Skeletal muscle satellite cell (primary cell): ENCODE measurements around the gene PHACTR3.

Experiments
- H3K27me3 ChIP-seq: 2 replicates; pipeline ENCODE4 v1.7.0; 2013; ENCODE audit warnings: low read length; ENCODE audit not compliant: control insufficient read depth, insufficient read depth
- H3K36me3 ChIP-seq: 2 replicates; pipeline ENCODE4 v1.7.0; 2013; ENCODE audit warnings: mild to moderate bottlenecking, control low read depth, low read length; ENCODE audit not compliant: insufficient read depth
- H3K4me1 ChIP-seq: 2 replicates; pipeline ENCODE4 v1.7.0; 2013; ENCODE audit warnings: low read length; ENCODE audit not compliant: control insufficient read depth, insufficient read depth
- H3K4me2 ChIP-seq: 2 replicates; pipeline ENCODE4 v1.7.0; 2013; ENCODE audit warnings: mild to moderate bottlenecking, low read length
- H3K4me3 ChIP-seq: 2 replicates; pipeline ENCODE4 v1.7.0; 2013; ENCODE audit warnings: low read length
- H3K9ac ChIP-seq: 2 replicates; pipeline ENCODE4 v1.7.0; 2013; ENCODE audit warnings: mild to moderate bottlenecking, low read depth, low read length, moderate library complexity
- H3K9me3 ChIP-seq: replicated peaks from 2 replicates; pipeline ENCODE4 v1.7.0; 2013; ENCODE audit warnings: mild to moderate bottlenecking, control low read depth, low read length

Gene PHACTR3

GRCh38 chr20:59671661-59672471, 67.5 kb downstream of the PHACTR3 start:
- no peaks in the 10 kb centered on the region for H3K36me3 ChIP-seq
- H3K4me3 ChIP-seq, result no peak overlapping the region
- H3K4me1 ChIP-seq, result no peaks in the 10 kb centered on the region
- H3K4me2 ChIP-seq, result no peak overlapping the region
- H3K27me3 ChIP-seq, result no peaks in the 10 kb centered on the region
- H3K9me3 ChIP-seq, result peaks cover 4% of the 10 kb centered on the region
- no peak overlapping the region for H3K9ac ChIP-seq

- Histone ChIP-seq H3K4me2 (no peak overlapping the region), H3K4me1 (no peaks in the 10 kb centered on the region), H3K36me3 (no peaks in the 10 kb centered on the region), H3K4me3 (no peak overlapping the region), H3K27me3 (no peaks in the 10 kb centered on the region), H3K9ac (no peak overlapping the region), H3K9me3 (peaks cover 4% of the 10 kb centered on the region)
These were observed 68.2 kb downstream of the PHACTR3 start for GRCh38 chr20:59672576-59672975.

GRCh38 chr20:59673288-59673997, 69.1 kb downstream of the PHACTR3 start:
- H3K4me1 ChIP-seq, result no peaks in the 10 kb centered on the region
- H3K4me3 ChIP-seq, result no peak overlapping the region
- peaks cover 4% of the 10 kb centered on the region for H3K9me3 ChIP-seq
- no peaks in the 10 kb centered on the region for H3K36me3 ChIP-seq
- no peaks in the 10 kb centered on the region for H3K27me3 ChIP-seq
- H3K4me2 ChIP-seq, result no peak overlapping the region
- H3K9ac ChIP-seq, result no peak overlapping the region

- H3K4me2 ChIP-seq, result no peak overlapping the region
- H3K9me3 ChIP-seq, result peaks cover 4% of the 10 kb centered on the region
- no peak overlapping the region for H3K4me3 ChIP-seq
- H3K9ac ChIP-seq, result no peak overlapping the region
- no peaks in the 10 kb centered on the region for H3K27me3 ChIP-seq
- no peaks in the 10 kb centered on the region for H3K36me3 ChIP-seq
- H3K4me1 ChIP-seq, result no peaks in the 10 kb centered on the region
These were observed 69.7 kb downstream of the PHACTR3 start for GRCh38 chr20:59673998-59674445.

- Histone ChIP-seq H3K9ac (no peak overlapping the region), H3K4me2 (no peak overlapping the region), H3K4me1 (no peaks in the 10 kb centered on the region), H3K36me3 (no peaks in the 10 kb centered on the region), H3K27me3 (no peaks in the 10 kb centered on the region), H3K4me3 (no peak overlapping the region), H3K9me3 (peaks cover 4% of the 10 kb centered on the region)
These were observed 71.9 kb downstream of the PHACTR3 start for GRCh38 chr20:59676126-59676850.

GRCh38 chr20:59676851-59677182, 72.5 kb downstream of the PHACTR3 start:
- H3K36me3 ChIP-seq, result no peaks in the 10 kb centered on the region
- H3K4me2 ChIP-seq, result no peak overlapping the region
- no peaks in the 10 kb centered on the region for H3K27me3 ChIP-seq
- no peak overlapping the region for H3K4me3 ChIP-seq
- H3K9me3 ChIP-seq, result peaks cover 3% of the 10 kb centered on the region
- H3K4me1 ChIP-seq, result no peaks in the 10 kb centered on the region
- H3K9ac ChIP-seq, result no peak overlapping the region

GRCh38 chr20:59677586-59677985, 73.2 kb downstream of the PHACTR3 start:
- Histone ChIP-seq H3K27me3 (no peaks in the 10 kb centered on the region), H3K4me1 (no peaks in the 10 kb centered on the region), H3K4me2 (no peak overlapping the region), H3K4me3 (no peak overlapping the region), H3K9me3 (no peaks in the 10 kb centered on the region), H3K9ac (no peak overlapping the region), H3K36me3 (no peaks in the 10 kb centered on the region)

GRCh38 chr20:59678288-59678687, 73.9 kb downstream of the PHACTR3 start:
- Histone ChIP-seq H3K36me3 (no peaks in the 10 kb centered on the region), H3K4me2 (no peak overlapping the region), H3K4me1 (no peaks in the 10 kb centered on the region), H3K27me3 (no peaks in the 10 kb centered on the region), H3K4me3 (no peak overlapping the region), H3K9me3 (no peaks in the 10 kb centered on the region), H3K9ac (no peak overlapping the region)

- Histone ChIP-seq H3K4me3 (no peak overlapping the region), H3K27me3 (no peaks in the 10 kb centered on the region), H3K9ac (no peak overlapping the region), H3K9me3 (no peaks in the 10 kb centered on the region), H3K36me3 (no peaks in the 10 kb centered on the region), H3K4me1 (no peaks in the 10 kb centered on the region), H3K4me2 (no peak overlapping the region)
These were observed 74.6 kb downstream of the PHACTR3 start for GRCh38 chr20:59678951-59679350.

GRCh38 chr20:59680148-59680650, 75.9 kb downstream of the PHACTR3 start:
- Histone ChIP-seq H3K9me3 (no peaks in the 10 kb centered on the region), H3K4me2 (no peak overlapping the region), H3K4me1 (no peaks in the 10 kb centered on the region), H3K36me3 (no peaks in the 10 kb centered on the region), H3K4me3 (no peak overlapping the region), H3K27me3 (no peaks in the 10 kb centered on the region), H3K9ac (no peak overlapping the region)

- Histone ChIP-seq H3K9ac (no peak overlapping the region), H3K9me3 (no peaks in the 10 kb centered on the region), H3K27me3 (no peaks in the 10 kb centered on the region), H3K36me3 (no peaks in the 10 kb centered on the region), H3K4me3 (no peak overlapping the region), H3K4me2 (no peak overlapping the region), H3K4me1 (no peaks in the 10 kb centered on the region)
These were observed 76.5 kb downstream of the PHACTR3 start for GRCh38 chr20:59680852-59681251.
